Type B pancreatic cell (in vitro differentiated cells): ENCODE results near the gene PSPC1. TPM values are rescaled to one million over a fixed set of nuclear protein-coding genes. Genes with fewer than 3 reads are reported as not detected.
A peak's percentile ranks its signal among the peaks of the same experiment; 100 is the strongest.

Experiments
- DNase-seq: peaks from one replicate; pipeline ENCODE4 v3.0.0; 2021; ENCODE audit warnings: mixed read lengths; ENCODE audit not compliant: unreplicated experiment; ENCODE audit errors: extremely low spot score
- H3K27ac Mint-ChIP-seq: 2 replicates; pipeline ENCODE4 v1.8.0; 2021; ENCODE audit warnings: mild to moderate bottlenecking, mixed read lengths
- H3K27me3 Mint-ChIP-seq: 2 replicates; pipeline ENCODE4 v1.8.0; 2021; ENCODE audit warnings: mixed read lengths
- H3K36me3 Mint-ChIP-seq: 2 replicates; pipeline ENCODE4 v1.8.0; 2021; ENCODE audit warnings: mixed read lengths
- H3K4me1 Mint-ChIP-seq: one replicate; pipeline ENCODE4 v1.8.0; 2021; ENCODE audit warnings: mixed read lengths; ENCODE audit not compliant: unreplicated experiment
- H3K4me3 Mint-ChIP-seq: 2 replicates; pipeline ENCODE4 v1.8.0; 2021; ENCODE audit warnings: mild to moderate bottlenecking, mixed read lengths
- H3K9me3 Mint-ChIP-seq: 2 replicates; pipeline ENCODE4 v1.8.0; 2021; ENCODE audit warnings: mixed read lengths
- CTCF ChIP-seq: fragments of 200-600 bp; sonication (generic); conservative IDR thresholded peaks from 2 replicates; pipeline ENCODE4 v1.5.0; 2021; ENCODE audit warnings: antibody characterized with exemption, mild to moderate bottlenecking
- total RNA-seq: library from RNA; stranded (reverse); gene quantifications from 2 replicates; pipeline ENCODE4 v1.2.1, GENCODE V29; 2021; ENCODE audit warnings: low replicate concordance

The PSPC1 gene
- total RNA-seq, 1 donor from 2014 or later: 83.6 TPM

GRCh38 chr13:19680751-19681150 is 102.0 kb downstream of the PSPC1 start:
- Mint-ChIP-seq H3K4me3 (no peak overlapping the region), H3K27ac (no peak overlapping the region), H3K36me3 (peaks cover 12% of the 10 kb centered on the region), H3K9me3 (no peaks in the 10 kb centered on the region), H3K27me3 (no peaks in the 10 kb centered on the region), H3K4me1 (peaks cover 7% of the 10 kb centered on the region)
- no peak for TF ChIP-seq CTCF
- no peak for DNase-seq

DNA sequence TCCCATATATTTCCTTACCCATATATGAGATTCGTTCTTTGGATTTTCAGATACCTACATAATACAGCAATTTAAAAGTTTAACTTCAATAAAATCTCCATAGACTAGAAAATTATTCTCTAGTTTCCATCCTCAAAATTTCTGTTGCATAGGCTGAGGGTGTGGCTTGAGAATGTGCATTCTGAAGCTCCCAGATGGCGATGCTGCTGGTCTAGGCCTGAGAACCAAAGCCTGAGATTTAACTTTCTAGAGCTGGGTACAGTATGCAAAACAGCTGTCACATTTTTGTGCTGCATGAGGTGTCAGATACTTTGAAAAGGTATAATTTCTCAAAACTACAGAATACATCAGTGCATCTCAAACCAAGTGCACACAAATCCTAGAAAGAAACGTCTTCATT is 106.6 kb downstream of the PSPC1 start:
- Mint-ChIP-seq H3K4me3 (no peak overlapping the region), H3K4me1 (no peaks in the 10 kb centered on the region), H3K27ac (no peak overlapping the region), H3K9me3 (no peaks in the 10 kb centered on the region), H3K36me3 (peaks cover 20% of the 10 kb centered on the region), H3K27me3 (no peaks in the 10 kb centered on the region)
- DNase-seq: no peak
- no peak for TF ChIP-seq CTCF

DNA sequence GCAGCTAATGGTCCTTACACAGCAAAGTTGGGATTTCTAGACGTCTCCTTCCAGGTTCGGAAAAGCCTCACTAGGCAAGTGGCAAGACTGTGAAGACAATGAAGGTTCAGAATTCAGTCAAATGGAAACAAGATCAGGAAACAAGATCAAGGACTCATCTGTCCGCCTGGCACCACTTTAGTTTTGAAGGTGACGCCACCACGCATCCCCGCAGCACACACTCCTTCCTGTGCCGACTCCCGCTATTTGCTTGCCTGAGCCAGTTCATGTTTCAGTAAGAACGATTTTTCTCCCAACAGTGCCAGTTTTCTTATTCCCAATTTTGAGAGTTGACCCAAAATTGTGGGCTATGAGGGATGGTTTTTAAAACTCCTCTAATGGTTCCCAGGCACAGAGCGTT is 107.8 kb downstream of the PSPC1 start:
- no peak overlapping the region for H3K4me3 Mint-ChIP-seq
- H3K4me1 Mint-ChIP-seq: no peaks in the 10 kb centered on the region
- no peak for DNase-seq
- no peak overlapping the region for H3K27ac Mint-ChIP-seq
- TF ChIP-seq CTCF: no peak
- H3K9me3 Mint-ChIP-seq: no peaks in the 10 kb centered on the region
- H3K36me3 Mint-ChIP-seq: peaks cover 22% of the 10 kb centered on the region
- no peaks in the 10 kb centered on the region for H3K27me3 Mint-ChIP-seq

DNA sequence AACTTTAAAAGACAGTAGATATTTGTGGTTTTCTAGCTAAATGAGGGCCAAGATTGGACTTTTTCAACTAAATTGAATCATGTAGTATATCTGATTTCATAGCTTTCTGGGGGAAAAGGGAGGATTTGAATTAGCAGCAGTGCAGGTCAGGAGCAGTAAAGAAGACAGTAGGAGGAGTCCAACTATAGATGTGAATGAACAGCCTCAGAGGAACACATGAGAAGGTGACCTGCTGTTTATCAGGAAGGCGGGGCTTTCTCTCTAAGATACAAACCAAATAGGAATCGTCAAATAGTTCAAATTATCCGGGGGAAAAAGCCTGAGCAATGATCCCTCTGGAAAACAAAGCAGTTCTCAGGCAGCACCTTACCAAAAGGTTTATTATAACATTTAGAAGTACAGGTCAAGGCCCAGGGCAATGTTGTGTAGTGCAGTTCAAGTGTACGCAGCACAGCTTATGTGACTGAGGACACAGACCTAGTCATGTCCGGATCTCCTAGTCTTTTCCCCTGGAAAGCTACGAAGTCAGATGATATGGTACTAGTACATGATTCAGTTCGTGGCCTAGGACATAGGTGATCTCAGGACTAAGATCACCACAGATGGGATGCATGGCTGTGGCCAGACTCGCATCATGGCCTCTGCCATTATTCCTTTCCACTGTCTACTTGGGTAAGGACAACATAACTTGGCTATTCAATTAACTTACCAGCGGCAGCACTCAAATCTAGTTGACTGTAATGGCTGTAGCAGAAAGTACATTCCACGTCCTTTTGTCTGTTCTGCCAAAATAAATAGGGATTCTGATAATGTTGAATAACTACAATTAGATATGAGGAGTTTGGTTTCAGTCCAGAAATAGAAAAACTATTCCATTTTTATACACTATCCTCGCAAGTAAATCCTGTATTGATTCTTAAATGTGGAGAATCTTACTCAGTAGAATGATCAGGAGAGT is 109.0 kb downstream of the PSPC1 start:
- no peak for TF ChIP-seq CTCF
- H3K27ac Mint-ChIP-seq: peak overlapping the region; percentile 13
- H3K36me3 Mint-ChIP-seq: peaks cover 19% of the 10 kb centered on the region
- H3K4me1 Mint-ChIP-seq: no peaks in the 10 kb centered on the region
- no peak overlapping the region for H3K4me3 Mint-ChIP-seq
- no peak for DNase-seq
- no peaks in the 10 kb centered on the region for H3K9me3 Mint-ChIP-seq
- H3K27me3 Mint-ChIP-seq: no peaks in the 10 kb centered on the region

- Mint-ChIP-seq H3K4me1 (no peaks in the 10 kb centered on the region), H3K27me3 (no peaks in the 10 kb centered on the region), H3K9me3 (no peaks in the 10 kb centered on the region), H3K27ac (peak overlapping the region; percentile 13), H3K36me3 (peaks cover 24% of the 10 kb centered on the region), H3K4me3 (no peak overlapping the region)
- DNase-seq: no peak
- TF ChIP-seq CTCF: no peak
Measured at GRCh38 chr13:19672990-19673389, 109.8 kb downstream of the PSPC1 start.
